Activated CD4-positive, alpha-beta T cell treated with anti-CD3 and anti-CD28 coated beads, Interleukin-2, amount 10 ng/mL, durations not matched to agents 24 days and 14 days (primary cell): ENCODE data around the gene TMEM100. TPM values are rescaled to one million over a fixed set of nuclear protein-coding genes. Genes with fewer than 3 reads are reported as not detected.

ENCODE experiments used
- DNase-seq: peaks from one replicate; pipeline ENCODE4 v3.0.0; 2022
- H3K27ac Mint-ChIP-seq: one replicate; pipeline ENCODE4 v1.8.0; 2022; ENCODE audit warnings: mild to moderate bottlenecking, mixed read lengths
- H3K27me3 Mint-ChIP-seq: one replicate; pipeline ENCODE4 v1.8.0; 2022; ENCODE audit warnings: mixed read lengths
- H3K36me3 Mint-ChIP-seq: one replicate; pipeline ENCODE4 v1.8.0; 2022; ENCODE audit warnings: low read depth, mild to moderate bottlenecking, mixed read lengths
- H3K4me1 Mint-ChIP-seq: one replicate; pipeline ENCODE4 v1.8.0; 2021; ENCODE audit warnings: mixed read lengths
- H3K4me3 Mint-ChIP-seq: one replicate; pipeline ENCODE4 v1.8.0; 2022; ENCODE audit warnings: mild to moderate bottlenecking, moderate library complexity, mixed read lengths
- H3K9me3 Mint-ChIP-seq: one replicate; pipeline ENCODE4 v1.8.0; 2021; ENCODE audit warnings: mixed read lengths
- intact Hi-C: fragments of 100-400 bp; cut with micrococcal nuclease; formaldehyde crosslinking; loops from one replicate; pipeline ENCODE4 v1.15.1; 2023
- total RNA-seq: library from RNA; stranded (reverse); gene quantifications from 2 replicates; pipeline ENCODE4 v1.2.3, GENCODE V29; 2022

TMEM100 gene, protein sequence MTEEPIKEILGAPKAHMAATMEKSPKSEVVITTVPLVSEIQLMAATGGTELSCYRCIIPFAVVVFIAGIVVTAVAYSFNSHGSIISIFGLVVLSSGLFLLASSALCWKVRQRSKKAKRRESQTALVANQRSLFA
- total RNA-seq = not detected in 2 replicates

DNA sequence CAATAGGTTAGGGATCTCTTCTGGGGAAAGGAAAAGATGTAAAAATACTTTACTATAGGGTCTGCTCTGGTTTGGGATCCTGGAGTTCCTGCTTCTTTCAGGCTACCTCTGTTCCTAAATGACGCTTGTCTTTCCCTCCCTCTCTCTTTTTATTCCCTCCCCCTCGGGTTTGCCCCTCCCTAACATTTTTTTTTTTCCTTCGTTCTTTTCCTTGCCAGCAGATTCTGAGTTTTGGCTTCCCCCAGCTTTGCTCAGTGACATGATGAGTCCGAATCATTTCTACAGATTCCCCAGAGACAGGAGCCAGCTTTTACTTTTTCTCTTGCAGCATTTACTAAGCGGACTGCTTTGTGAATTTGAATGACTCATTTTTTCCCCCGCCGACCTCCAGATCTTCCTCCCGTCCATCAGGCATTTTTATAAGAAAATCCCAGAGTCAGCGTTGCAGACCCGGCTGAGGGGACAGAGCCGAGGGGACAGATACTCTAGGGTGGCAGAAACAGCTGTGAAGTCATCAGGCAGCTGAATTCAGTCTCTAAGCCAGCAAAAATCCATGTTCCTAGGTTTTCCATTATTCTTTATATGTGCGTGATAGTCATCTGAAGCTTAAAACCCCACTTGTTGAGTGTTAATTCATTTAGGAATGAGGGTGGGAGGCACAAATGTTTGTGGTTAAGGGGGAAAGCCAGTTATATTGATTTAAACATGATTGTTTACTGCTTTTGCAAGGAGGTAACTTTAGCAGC lies at the start of gene TMEM100:
Gene TMEM100 (minus strand): TSS at position 123 of the 746 bp plus-strand sequence. CDS start 1,794 bp downstream, outside the sequence.
- Mint-ChIP-seq H3K4me3 (no peak within 1 kb of the TSS), H3K27ac (no peak within 1 kb of the TSS), H3K36me3 (no peaks in the 10 kb centered on the region), H3K9me3 (no peaks in the 10 kb centered on the region), H3K27me3 (peaks cover 64% of the 10 kb centered on the region), H3K4me1 (no peaks in the 10 kb centered on the region)
- intact Hi-C loops = no loop called here
- no peak for DNase-seq

DNA sequence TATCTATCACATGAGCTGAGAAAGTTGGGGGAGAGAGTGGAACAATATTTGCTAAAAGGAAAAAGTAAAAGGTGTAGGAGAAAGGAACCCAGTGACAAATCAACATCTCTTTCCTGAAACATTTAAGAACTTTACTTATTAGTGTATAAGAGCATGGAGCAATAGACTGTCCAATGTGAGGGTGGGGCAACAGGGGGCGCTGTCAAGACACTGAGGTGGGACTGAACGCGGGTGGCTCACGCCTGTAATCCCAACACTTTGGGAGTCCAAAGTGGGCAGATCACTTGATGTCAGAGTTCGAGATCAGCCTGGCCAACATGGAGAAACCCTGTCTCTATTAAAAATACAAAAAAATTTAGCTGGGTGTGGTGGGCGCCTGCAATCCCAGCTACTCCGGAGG lies 49.4 kb upstream of the TMEM100 start:
- no peaks in the 10 kb centered on the region for H3K27me3 Mint-ChIP-seq
- intact Hi-C loops = no loop called here
- no peaks in the 10 kb centered on the region for H3K4me1 Mint-ChIP-seq
- H3K4me3 Mint-ChIP-seq = no peak overlapping the region
- peaks cover 2% of the 10 kb centered on the region for H3K36me3 Mint-ChIP-seq
- no peaks in the 10 kb centered on the region for H3K9me3 Mint-ChIP-seq
- no peak overlapping the region for H3K27ac Mint-ChIP-seq
- DNase-seq = no peak

DNA sequence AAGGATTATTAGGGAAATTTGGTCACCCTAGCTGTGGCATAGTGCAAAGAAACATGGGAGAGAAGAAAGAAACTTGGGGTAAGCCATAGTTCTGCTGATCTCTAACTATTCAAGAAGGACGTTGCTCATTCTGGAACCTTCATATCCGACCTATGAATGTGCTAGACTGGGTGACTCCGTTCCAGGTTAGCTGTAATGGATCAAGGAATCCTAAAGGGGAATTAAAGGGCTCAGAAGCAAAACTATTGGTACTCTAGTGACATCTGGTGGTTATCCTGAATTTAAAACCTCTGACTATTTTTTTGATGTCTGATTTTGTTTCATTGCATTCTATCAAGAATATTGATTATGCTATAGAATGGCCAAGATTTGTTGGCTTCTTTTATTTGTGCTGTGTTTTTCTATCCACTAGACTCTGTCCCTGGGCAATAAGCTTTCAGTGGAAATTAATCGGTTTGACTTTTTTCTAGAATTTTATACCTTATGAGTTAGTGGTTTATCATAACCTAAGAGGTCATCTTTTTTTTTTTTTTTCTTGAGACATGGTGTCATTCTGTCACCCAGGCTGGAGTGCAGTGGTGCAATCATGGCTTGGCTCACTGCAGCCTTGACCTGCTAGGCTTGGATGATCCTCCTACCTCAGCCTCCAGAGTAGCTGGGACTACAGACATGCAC lies 47.7 kb upstream of the TMEM100 start:
- Mint-ChIP-seq H3K9me3 (no peaks in the 10 kb centered on the region), H3K4me1 (no peaks in the 10 kb centered on the region), H3K27ac (no peak overlapping the region), H3K36me3 (peaks cover 1% of the 10 kb centered on the region), H3K27me3 (no peaks in the 10 kb centered on the region), H3K4me3 (no peak overlapping the region)
- DNase-seq = no peak
- intact Hi-C loops = loop anchor here (2.0 kb wide), 1 partner anchor 244 kb away; no protein-coding TSS in a partner anchor

DNA sequence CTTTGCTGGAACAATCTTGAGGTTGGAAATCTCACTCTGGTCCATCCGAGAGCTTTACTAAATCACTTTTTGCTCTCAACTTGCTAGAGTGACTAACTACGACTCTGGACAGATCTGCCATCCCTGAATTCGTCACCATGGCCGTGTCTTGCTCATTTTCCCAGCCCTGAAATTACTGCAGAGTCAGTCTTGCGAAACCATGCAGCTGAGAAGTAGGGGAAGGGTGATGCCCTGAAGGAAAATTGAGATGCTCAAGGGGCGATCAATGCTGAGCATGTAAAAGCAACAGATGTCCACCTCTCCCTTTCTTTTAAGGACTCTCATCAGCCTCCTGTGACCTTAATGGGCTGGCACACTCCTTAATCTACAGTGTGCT lies 46.9 kb upstream of the TMEM100 start:
- H3K36me3 Mint-ChIP-seq = no peaks in the 10 kb centered on the region
- H3K4me1 Mint-ChIP-seq = no peaks in the 10 kb centered on the region
- no peak overlapping the region for H3K4me3 Mint-ChIP-seq
- H3K9me3 Mint-ChIP-seq = no peaks in the 10 kb centered on the region
- no peak overlapping the region for H3K27ac Mint-ChIP-seq
- no peak for DNase-seq
- intact Hi-C loops = no loop called here
- no peaks in the 10 kb centered on the region for H3K27me3 Mint-ChIP-seq

DNA sequence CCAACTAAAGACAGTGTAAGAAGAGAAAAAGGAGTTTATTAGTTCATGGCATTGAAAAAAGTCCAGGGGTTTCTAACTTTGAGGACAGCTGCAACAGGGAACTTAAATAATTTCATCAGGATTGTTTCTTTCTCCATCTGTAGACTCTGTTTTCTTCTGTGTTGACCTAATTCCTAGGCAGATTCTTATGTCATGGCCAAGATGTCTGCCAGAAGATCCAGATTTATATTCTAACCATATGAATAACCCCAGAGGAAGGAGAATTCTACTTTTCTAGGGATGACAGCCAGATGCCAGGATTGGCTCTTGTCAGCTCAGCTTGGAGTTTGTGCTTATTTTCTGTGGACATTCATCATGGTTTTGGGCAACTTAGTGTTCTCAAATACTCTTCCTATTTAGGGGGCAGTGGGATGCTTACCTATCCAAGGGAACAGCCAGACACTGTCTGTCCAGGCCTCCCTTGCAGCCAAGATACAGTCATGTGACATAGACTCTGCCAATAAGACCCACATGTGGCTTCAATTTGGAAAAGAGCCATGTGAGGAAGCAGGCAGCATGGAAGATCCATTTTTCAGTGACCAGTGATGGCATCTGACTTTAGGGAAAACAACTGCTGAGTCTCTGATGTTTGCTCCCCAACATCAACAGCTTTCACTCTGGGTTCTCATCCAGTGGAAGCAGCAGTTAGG lies 46.4 kb upstream of the TMEM100 start:
- Mint-ChIP-seq H3K4me3 (no peak overlapping the region), H3K4me1 (no peaks in the 10 kb centered on the region), H3K27ac (no peak overlapping the region), H3K27me3 (no peaks in the 10 kb centered on the region), H3K9me3 (no peaks in the 10 kb centered on the region), H3K36me3 (no peaks in the 10 kb centered on the region)
- DNase-seq = no peak
- intact Hi-C loops = no loop called here

DNA sequence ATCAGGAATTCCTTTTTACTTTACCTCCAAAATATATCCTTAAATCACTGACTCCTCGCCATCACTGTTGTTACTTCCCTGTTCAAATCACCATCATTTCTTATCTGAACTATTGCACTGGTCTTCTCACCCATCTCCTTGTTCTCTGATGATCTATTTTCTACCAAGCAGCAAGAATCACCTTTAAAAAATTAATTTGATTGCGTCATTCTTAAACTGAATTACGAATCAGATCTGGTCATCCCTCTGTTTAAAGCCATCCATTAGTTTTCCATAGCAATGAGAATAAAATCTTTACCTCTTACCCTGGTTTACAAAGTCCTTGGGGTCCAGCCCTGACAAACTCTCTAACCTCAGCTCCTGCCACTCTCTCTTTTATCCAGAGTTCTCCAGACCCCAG lies 42.8 kb upstream of the TMEM100 start:
- Mint-ChIP-seq H3K4me3 (no peak overlapping the region), H3K36me3 (no peaks in the 10 kb centered on the region), H3K9me3 (no peaks in the 10 kb centered on the region), H3K27ac (no peak overlapping the region), H3K4me1 (no peaks in the 10 kb centered on the region), H3K27me3 (no peaks in the 10 kb centered on the region)
- no peak for DNase-seq
- intact Hi-C loops = no loop called here

DNA sequence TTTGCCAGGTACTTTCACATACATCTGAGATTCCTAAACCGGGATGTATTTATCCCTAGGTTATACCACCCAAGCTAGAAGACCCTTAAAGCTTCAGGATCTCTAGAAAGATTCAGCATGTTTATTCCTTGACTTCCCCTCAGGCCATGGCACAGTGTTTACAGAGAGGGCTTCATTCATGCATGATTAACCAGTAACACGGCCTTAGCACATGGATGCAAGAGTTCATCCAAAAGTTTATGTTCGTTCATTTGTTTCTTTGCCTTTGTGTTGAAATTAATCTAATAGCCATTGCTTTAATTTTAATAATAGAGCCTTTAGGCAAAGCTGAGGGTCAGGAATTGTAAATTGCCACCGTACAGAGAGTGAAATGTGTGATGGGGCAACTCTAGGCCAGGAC lies 41.9 kb upstream of the TMEM100 start:
- H3K27me3 Mint-ChIP-seq = no peaks in the 10 kb centered on the region
- no peak overlapping the region for H3K4me3 Mint-ChIP-seq
- no peak overlapping the region for H3K27ac Mint-ChIP-seq
- H3K36me3 Mint-ChIP-seq = no peaks in the 10 kb centered on the region
- DNase-seq = no peak
- no peaks in the 10 kb centered on the region for H3K9me3 Mint-ChIP-seq
- intact Hi-C loops = no loop called here
- no peaks in the 10 kb centered on the region for H3K4me1 Mint-ChIP-seq

DNA sequence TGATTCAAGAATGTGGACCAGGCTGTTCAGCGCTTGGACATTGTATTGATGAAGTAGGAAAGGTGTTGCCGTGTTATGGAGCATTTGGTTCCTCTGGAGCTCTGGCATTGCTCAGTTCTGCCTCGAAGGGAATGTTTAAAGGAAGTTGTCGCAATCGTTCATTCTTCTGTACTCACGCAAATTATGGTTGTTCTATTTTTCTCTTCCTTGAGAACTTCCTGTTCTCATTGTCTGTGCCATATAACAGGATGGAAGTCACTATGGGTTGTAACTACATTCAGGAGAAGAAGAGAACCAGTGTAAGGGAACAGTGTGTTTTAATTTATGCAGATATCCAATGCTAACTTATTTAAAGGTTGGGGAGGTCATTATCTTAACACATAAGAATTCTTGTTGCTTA lies 41.2 kb upstream of the TMEM100 start:
- intact Hi-C loops = no loop called here
- H3K27ac Mint-ChIP-seq = no peak overlapping the region
- H3K27me3 Mint-ChIP-seq = no peaks in the 10 kb centered on the region
- H3K4me1 Mint-ChIP-seq = no peaks in the 10 kb centered on the region
- H3K36me3 Mint-ChIP-seq = no peaks in the 10 kb centered on the region
- DNase-seq = no peak
- no peak overlapping the region for H3K4me3 Mint-ChIP-seq
- H3K9me3 Mint-ChIP-seq = no peaks in the 10 kb centered on the region

DNA sequence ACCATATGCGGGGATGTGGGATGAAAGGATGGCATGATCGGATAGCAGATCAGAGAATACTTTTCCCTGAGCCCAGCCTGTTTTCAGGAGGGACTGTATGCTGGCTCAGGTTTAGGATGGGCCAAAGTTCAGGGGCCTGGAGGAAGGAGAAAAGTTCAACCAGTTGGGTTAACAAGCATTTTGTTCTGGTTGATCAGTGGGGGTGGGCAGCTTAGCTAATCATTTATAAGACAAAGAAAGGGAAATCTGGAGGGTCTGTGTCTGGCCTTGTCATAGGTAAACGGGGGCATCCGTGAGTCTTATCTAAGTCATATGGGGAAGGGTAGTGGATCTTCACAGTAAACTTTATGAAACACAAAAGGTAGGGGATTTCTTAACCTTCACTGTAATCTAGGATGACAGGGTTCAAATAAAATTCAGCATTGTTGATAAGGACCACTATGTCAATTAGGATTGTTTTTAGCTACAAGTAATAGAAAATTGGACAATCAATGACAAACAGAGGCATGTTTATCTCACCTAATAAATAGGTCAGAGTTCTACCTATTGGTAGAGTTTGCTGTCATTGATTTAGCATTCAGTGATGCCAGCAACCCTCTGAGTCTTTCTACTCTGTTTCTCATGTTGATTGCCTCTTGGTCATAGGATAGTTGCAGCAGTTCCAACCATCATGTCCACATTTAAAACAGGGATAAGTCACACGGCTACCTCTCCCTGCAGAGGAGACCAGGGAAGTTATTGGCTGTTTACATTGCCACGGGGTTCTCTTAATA lies 39.6 kb upstream of the TMEM100 start:
- DNase-seq = no peak
- H3K36me3 Mint-ChIP-seq = no peaks in the 10 kb centered on the region
- H3K4me1 Mint-ChIP-seq = no peaks in the 10 kb centered on the region
- H3K4me3 Mint-ChIP-seq = no peak overlapping the region
- H3K27me3 Mint-ChIP-seq = no peaks in the 10 kb centered on the region
- intact Hi-C loops = no loop called here
- no peaks in the 10 kb centered on the region for H3K9me3 Mint-ChIP-seq
- no peak overlapping the region for H3K27ac Mint-ChIP-seq

DNA sequence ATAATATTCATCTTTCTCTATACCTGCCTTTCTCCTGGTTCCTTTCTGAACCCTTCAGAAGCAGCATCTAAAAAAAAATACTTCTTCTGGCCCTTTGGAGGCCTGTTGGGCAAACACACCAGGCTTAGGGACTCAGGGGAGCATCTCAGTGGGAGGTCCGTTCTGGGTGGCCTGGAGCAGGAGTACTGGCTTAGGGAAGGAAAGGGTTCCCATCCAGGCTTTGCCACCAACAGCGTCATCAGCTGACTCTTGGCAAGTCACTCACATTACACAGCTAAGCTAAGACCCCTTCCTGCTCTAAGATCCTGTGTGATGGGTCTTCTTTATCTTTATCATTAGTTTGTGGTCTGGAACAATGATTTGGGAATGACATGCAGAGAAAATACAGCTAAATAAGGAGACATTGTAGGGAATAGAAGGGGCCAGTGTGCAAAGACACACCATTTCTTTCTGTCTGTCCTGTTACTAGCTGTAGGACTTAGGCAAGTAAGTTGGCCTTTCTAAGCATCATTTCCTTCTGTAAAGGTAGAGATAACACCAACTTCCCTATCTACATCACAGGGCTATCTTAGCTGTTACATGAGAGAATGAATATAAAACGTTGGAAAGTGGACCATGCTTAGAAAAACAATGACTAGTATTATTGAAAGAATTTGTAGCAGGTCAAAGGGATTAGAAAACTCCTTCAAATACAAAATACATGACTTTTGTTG lies 38.1 kb upstream of the TMEM100 start:
- Mint-ChIP-seq H3K27me3 (no peaks in the 10 kb centered on the region), H3K4me3 (no peak overlapping the region), H3K27ac (no peak overlapping the region), H3K36me3 (no peaks in the 10 kb centered on the region), H3K9me3 (no peaks in the 10 kb centered on the region), H3K4me1 (no peaks in the 10 kb centered on the region)
- intact Hi-C loops = no loop called here
- DNase-seq = no peak

DNA sequence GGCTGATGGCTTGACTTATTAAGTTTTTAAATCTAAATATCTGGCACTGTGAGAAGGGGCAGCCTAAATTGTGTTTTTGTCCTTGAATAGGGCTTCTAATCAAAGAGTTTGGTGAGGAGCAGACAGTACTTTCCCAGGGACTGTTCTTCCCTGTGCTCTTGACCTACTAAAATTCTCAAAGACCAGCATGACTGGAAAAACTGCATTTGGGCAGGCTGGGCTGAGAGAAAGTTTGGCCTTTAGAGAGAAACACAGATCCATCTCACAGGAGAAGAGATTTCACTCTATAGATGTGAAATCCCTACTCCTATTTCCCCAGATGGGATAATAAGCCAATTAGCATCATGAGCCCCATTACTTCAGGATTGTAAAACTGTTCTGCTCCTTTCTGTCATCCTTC lies 35.5 kb upstream of the TMEM100 start:
- no peaks in the 10 kb centered on the region for H3K36me3 Mint-ChIP-seq

DNA sequence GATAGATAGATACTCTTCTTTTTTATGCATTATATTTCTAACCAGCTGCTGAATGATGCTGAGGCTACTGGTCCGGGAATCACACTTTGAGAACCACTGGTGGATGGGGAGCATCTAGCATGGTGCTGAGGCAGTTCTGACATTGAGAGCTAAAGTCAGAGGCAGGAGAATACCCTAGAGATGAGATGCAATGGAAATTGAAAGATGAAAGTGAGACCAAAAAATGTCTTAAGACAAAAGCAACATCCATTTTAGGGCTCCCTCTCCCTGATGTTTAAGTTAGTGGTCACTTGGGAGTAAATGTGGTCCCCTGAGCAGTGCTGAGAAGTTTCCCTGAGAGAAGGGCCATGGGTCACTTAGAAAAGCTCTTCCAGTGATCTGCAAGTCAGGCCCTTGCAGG lies 35.0 kb upstream of the TMEM100 start:
- intact Hi-C loops = no loop called here
- no peaks in the 10 kb centered on the region for H3K9me3 Mint-ChIP-seq
- no peak overlapping the region for H3K27ac Mint-ChIP-seq
- no peaks in the 10 kb centered on the region for H3K27me3 Mint-ChIP-seq
- no peaks in the 10 kb centered on the region for H3K36me3 Mint-ChIP-seq
- no peaks in the 10 kb centered on the region for H3K4me1 Mint-ChIP-seq
- no peak for DNase-seq
- H3K4me3 Mint-ChIP-seq = no peak overlapping the region

More for the DNA sequence above, 35.5 kb upstream of the TMEM100 start:
- no peak overlapping the region for H3K4me3 Mint-ChIP-seq
- no peak overlapping the region for H3K27ac Mint-ChIP-seq
- H3K27me3 Mint-ChIP-seq = no peaks in the 10 kb centered on the region
- DNase-seq = no peak
- intact Hi-C loops = no loop called here
- no peaks in the 10 kb centered on the region for H3K4me1 Mint-ChIP-seq
- no peaks in the 10 kb centered on the region for H3K9me3 Mint-ChIP-seq

DNA sequence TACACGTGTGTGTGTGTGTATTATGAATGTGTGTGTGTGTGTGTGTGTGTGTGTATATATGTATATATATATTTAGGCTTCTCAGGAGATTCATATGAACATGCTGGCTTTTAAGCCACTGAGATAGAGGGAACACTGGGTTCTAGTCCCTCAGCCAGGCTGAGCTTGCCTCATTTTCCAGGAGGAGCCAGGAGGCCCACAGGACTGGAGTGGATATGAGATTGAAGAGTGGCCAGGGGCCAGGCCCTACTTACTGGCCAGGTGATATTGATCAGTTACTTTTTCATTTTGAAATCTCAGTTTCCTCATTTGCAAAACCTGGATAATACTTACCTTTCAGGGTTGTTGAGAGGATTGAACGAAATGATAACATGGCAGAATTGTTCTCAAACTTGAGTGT lies 34.0 kb upstream of the TMEM100 start:
- Mint-ChIP-seq H3K27ac (no peak overlapping the region), H3K36me3 (no peaks in the 10 kb centered on the region)
- intact Hi-C loops = no loop called here

More for the DNA sequence above, 34.0 kb upstream of the TMEM100 start:
- no peaks in the 10 kb centered on the region for H3K27me3 Mint-ChIP-seq
- no peak for DNase-seq
- H3K4me1 Mint-ChIP-seq = peaks cover 2% of the 10 kb centered on the region
- H3K9me3 Mint-ChIP-seq = no peaks in the 10 kb centered on the region
- H3K4me3 Mint-ChIP-seq = no peak overlapping the region
